GM23338 (cell line): Measurements from ENCODE around the gene TLDC2. TPM values are rescaled to one million over a fixed set of nuclear protein-coding genes. Genes with fewer than 3 reads are reported as not detected.

ENCODE experiments used
- ATAC-seq: fragments of 200-7000 bp; cut with Tn5 transposase; 3 replicates; pipeline ENCODE4 v1.9.1; 2020
- DNase-seq: peaks from one replicate; pipeline ENCODE4 v3.0.0-alpha.2; 2015; ENCODE audit warnings: low spot score
- H2AFZ ChIP-seq: fragments of 200-600 bp; sonication (generic); 2 replicates; pipeline ENCODE4 v1.8.0; 2016; ENCODE audit warnings: antibody characterized with exemption, mild to moderate bottlenecking, moderate library complexity
- H3F3A ChIP-seq: fragments of 200-600 bp; sonication (generic); replicated peaks from 2 replicates; pipeline ENCODE4 v1.8.0; 2017; ENCODE audit warnings: antibody characterized with exemption, mixed run types, low read depth
- H3K27ac ChIP-seq: fragments of 200-600 bp; sonication (generic); 2 replicates; pipeline ENCODE4 v1.6.1; 2016; ENCODE audit warnings: low read depth
- H3K27me3 ChIP-seq: fragments of 200-600 bp; sonication (generic); 2 replicates; pipeline ENCODE4 v1.8.0; 2016; ENCODE audit warnings: mild to moderate bottlenecking, mixed run types, moderate library complexity; ENCODE audit not compliant: insufficient read depth
- H3K36me3 ChIP-seq: fragments of 200-600 bp; sonication (generic); 2 replicates; pipeline ENCODE4 v1.8.0; 2016; ENCODE audit warnings: mild to moderate bottlenecking; ENCODE audit not compliant: insufficient read depth
- H3K4me1 ChIP-seq: fragments of 200-600 bp; sonication (generic); 2 replicates; pipeline ENCODE4 v1.8.0; 2016; ENCODE audit warnings: mild to moderate bottlenecking, moderate library complexity; ENCODE audit not compliant: insufficient read depth
- H3K4me2 ChIP-seq: fragments of 200-600 bp; sonication (generic); 2 replicates; pipeline ENCODE4 v1.7.1; 2017; ENCODE audit warnings: mixed run types
- H3K4me3 ChIP-seq: fragments of 200-600 bp; sonication (generic); 2 replicates; pipeline ENCODE4 v1.6.1; 2016; ENCODE audit warnings: mixed run types
- H3K79me2 ChIP-seq: fragments of 200-600 bp; sonication (generic); replicated peaks from 2 replicates; pipeline ENCODE4 v1.8.0; 2017; ENCODE audit warnings: mild to moderate bottlenecking; ENCODE audit not compliant: insufficient read depth
- H3K9me2 ChIP-seq: fragments of 200-600 bp; sonication (generic); 2 replicates; pipeline ENCODE4 v1.8.0; 2017; ENCODE audit not compliant: insufficient read depth
- H4K20me1 ChIP-seq: fragments of 200-600 bp; sonication (generic); replicated peaks from 2 replicates; pipeline ENCODE4 v1.8.0; 2017; ENCODE audit warnings: mild to moderate bottlenecking; ENCODE audit not compliant: insufficient read depth
- H3K27ac Mint-ChIP-seq: 2 replicates; pipeline ENCODE4 v1.8.0; 2020; ENCODE audit warnings: inconsistent platforms, mild to moderate bottlenecking, moderate library complexity, mixed read lengths
- H3K27me3 Mint-ChIP-seq: 3 replicates; pipeline ENCODE4 v1.8.0; 2022; ENCODE audit warnings: low read depth, mild to moderate bottlenecking, moderate library complexity, mixed read lengths, inconsistent platforms; ENCODE audit not compliant: insufficient read depth, poor library complexity
- H3K36me3 Mint-ChIP-seq: 3 replicates; pipeline ENCODE4 v1.8.0; 2021; ENCODE audit warnings: low read depth, mild to moderate bottlenecking, inconsistent platforms, moderate library complexity, mixed read lengths
- H3K4me1 Mint-ChIP-seq: 3 replicates; pipeline ENCODE4 v1.8.0; 2020; ENCODE audit warnings: mild to moderate bottlenecking, inconsistent platforms, mixed read lengths
- H3K4me3 Mint-ChIP-seq: 3 replicates; pipeline ENCODE4 v1.8.0; 2021; ENCODE audit warnings: moderate library complexity, mild to moderate bottlenecking, inconsistent platforms, mixed read lengths
- H3K9me3 Mint-ChIP-seq: 3 replicates; pipeline ENCODE4 v1.8.0; 2020; ENCODE audit warnings: moderate library complexity, mild to moderate bottlenecking, inconsistent platforms, mixed read lengths
- CREB1 ChIP-seq: fragments of 250-450 bp; sonication (Bioruptor Pico); IDR thresholded peaks from 2 replicates; pipeline ENCODE4 v1.5.0; 2020; ENCODE audit warnings: low read depth, mild to moderate bottlenecking, moderate library complexity
- CTCF ChIP-seq, 2 experiments: fragments of 200-600 bp in 1 of 2; sonication (generic) in 1 of 2; conservative IDR thresholded peaks; 2 replicates each; pipeline versions ENCODE4 v1.5.1 to v1.6.1; 2016 to 2017; ENCODE audit warnings: antibody characterized with exemption in 2 of 2, low read depth in 2 of 2, mild to moderate bottlenecking in 2 of 2, moderate library complexity in 1 of 2
- ETS1 ChIP-seq: IDR thresholded peaks from 2 replicates; pipeline ENCODE4 v1.6.1; 2016; ENCODE audit warnings: antibody characterized with exemption
- EZH2 ChIP-seq: fragments of 200-600 bp; sonication (generic); IDR thresholded peaks from one replicate; pipeline ENCODE4 v1.8.0; 2017; ENCODE audit warnings: antibody characterized with exemption, mild to moderate bottlenecking, low read depth; ENCODE audit not compliant: unreplicated experiment
- ZNF462 ChIP-seq: fragments of 250-450 bp; sonication (Bioruptor Pico); IDR thresholded peaks from 2 replicates; pipeline ENCODE4 v1.5.0; 2020; ENCODE audit warnings: mild to moderate bottlenecking, moderate library complexity
- polyA plus RNA-seq: library from polyadenylated mRNA; unstranded; fragments of >200 nt; fragmentation: Nextera tagmentation; extraction: Ambion mirVana; gene quantifications from 2 replicates; pipeline ENCODE4 v1.2.1, GENCODE V29; 2016
- total RNA-seq: library from RNA; depleted of rRNA; stranded (reverse); fragments of >200 nt; shearing (Covaris generic); gene quantifications from 2 replicates; pipeline ENCODE4 v1.2.3, GENCODE V29; 2014

Gene TLDC2
- total and polyA plus RNA-seq, 2 experiments from 2014 or later = 0.16 to 0.38 TPM

- Mint-ChIP-seq H3K36me3 (peaks cover 35% of the 10 kb centered on the region), H3K4me3 (no peak overlapping the region), H3K27me3 (no peaks in the 10 kb centered on the region), H3K27ac (peak overlapping the region; percentile 28), H3K9me3 (no peaks in the 10 kb centered on the region), H3K4me1 (peaks cover 10% of the 10 kb centered on the region)
- TF ChIP-seq ETS1 (no peak), CTCF (conservative IDR thresholded peaks at IDR 0.05; ENCODE audit: low read depth in 2 of 2) (peak in 1 of 2 experiments; percentile 10; a peak in 1 of 4 replicates)
- Histone ChIP-seq H4K20me1 (no peaks in the 10 kb centered on the region), H3K27ac (peak overlapping the region; percentile 55), H3K27me3 (no peaks in the 10 kb centered on the region), H3K4me3 (no peak overlapping the region), H3K36me3 (peaks cover 5% of the 10 kb centered on the region), H2AFZ (no peak overlapping the region), H3K79me2 (no peaks in the 10 kb centered on the region), H3K4me1 (0 out of 2 replicates have a peak, but pooled peaks cover 8% of the 10 kb centered on the region), H3F3A (0 out of 2 replicates have a peak, but pooled peaks cover 3% of the 10 kb centered on the region), H3K4me2 (no peak overlapping the region), H3K9me2 (no peaks in the 10 kb centered on the region)
- DNase-seq (no peak), ATAC-seq (no peak; the same call in 2 of the 3 replicates)
Observed at GRCh38 chr20:36924167-36925045, 48.5 kb downstream of the TLDC2 start.

- Mint-ChIP-seq H3K4me1 (peaks cover 10% of the 10 kb centered on the region), H3K27ac (peak overlapping the region; percentile 34; the same call in 1 of the 2 replicates), H3K27me3 (no peaks in the 10 kb centered on the region), H3K9me3 (no peaks in the 10 kb centered on the region), H3K36me3 (peaks cover 39% of the 10 kb centered on the region), H3K4me3 (no peak overlapping the region)
- Histone ChIP-seq H3K9me2 (no peaks in the 10 kb centered on the region), H2AFZ (no peak overlapping the region), H3K36me3 (peaks cover 5% of the 10 kb centered on the region), H3K4me3 (no peak overlapping the region), H3K27me3 (no peaks in the 10 kb centered on the region), H3K4me2 (no peak overlapping the region), H3F3A (0 out of 2 replicates have a peak, but pooled peaks cover 3% of the 10 kb centered on the region), H4K20me1 (no peaks in the 10 kb centered on the region), H3K4me1 (0 out of 2 replicates have a peak, but pooled peaks cover 8% of the 10 kb centered on the region), H3K27ac (no peak overlapping the region), H3K79me2 (no peaks in the 10 kb centered on the region)
- DNase-seq = no peak
- ATAC-seq = no peak
- no peak for TF ChIP-seq CTCF (conservative IDR thresholded peaks at IDR 0.05; ENCODE audit: low read depth in 2 of 2)
- TF ChIP-seq CREB1 (CRISPR knock-in tag) = no peak
- TF ChIP-seq ZNF462 (CRISPR knock-in tag) = no peak
- TF ChIP-seq EZH2 = no peak
Observed at GRCh38 chr20:36925234-36925633, 49.3 kb downstream of the TLDC2 start.
